HG03439 (cell line): Measurements from ENCODE around the gene NSMF.
"Not testable (repeated sequence)": the region's sequence is repeated elsewhere in the genome, so short reads cannot be mapped to it uniquely, and the experiment has no call there.

ENCODE experiments used
- ATAC-seq: cut with Tn5 transposase; IDR thresholded peaks from one replicate; pipeline ENCODE4 v1.9.1; 2021; ENCODE audit warnings: mild to moderate bottlenecking, moderate library complexity; ENCODE audit not compliant: unreplicated experiment

NSMF gene

DNA sequence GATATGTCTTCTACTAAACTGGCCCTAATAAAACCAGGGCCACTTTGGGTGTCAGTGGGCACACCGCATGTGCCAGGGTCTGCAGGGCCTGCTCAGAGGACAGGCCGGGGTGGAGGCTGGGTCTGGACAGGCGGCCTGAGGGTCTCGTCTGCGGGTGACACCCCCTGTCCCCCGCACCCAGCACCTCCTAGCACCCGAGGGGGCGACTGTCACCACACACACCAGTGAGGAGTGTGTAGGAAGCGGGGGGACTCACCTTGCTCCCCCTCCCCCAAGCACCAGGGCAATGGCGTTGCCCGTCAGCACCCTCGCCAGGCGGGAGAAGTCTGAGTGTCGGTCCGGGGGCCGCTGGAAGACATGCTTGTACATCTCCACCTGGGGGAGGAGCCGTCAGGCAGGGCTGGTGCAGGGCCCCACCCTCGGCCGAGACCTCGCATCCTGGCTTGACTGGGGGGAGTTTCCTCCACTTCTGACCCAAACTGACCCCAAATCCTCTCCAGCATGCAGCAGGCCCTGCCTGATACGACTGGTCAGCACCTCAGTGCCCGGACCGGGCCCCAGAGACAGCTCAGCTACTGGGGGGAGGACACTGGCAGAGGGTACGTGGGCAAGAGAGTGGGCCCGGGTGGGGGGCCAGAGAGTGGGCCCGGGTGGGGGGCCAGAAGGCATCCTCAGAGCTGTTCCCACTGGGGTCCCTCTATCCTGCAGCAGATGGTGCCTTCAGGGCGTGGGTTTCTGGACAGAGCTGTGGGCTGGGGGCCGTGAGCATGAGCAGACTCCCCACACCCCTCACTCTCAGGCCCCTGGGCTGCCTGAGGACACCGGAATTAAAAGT lies 18.9 kb upstream of the NSMF start:
- ATAC-seq, result no peak

DNA sequence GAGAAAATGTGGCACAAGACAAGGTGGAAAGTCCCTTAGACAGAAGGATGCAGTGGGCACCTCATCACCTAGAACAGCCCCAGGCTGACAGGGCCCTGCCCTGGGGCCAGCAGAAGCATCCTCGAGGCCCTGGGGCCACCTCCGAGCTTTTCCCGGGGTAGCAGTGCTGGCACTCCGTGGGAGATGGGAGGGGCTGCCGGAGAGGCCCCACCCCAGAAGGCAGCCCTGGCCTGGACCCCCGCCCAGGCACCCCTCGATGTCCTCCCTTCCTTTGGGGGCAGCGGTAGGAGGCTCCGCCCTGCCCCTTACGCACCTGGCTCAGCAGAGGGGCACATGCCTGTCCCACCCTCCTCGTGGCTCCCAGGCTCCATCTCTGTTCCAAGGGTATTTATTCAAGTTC lies 17.7 kb upstream of the NSMF start:
- ATAC-seq, result no peak

DNA sequence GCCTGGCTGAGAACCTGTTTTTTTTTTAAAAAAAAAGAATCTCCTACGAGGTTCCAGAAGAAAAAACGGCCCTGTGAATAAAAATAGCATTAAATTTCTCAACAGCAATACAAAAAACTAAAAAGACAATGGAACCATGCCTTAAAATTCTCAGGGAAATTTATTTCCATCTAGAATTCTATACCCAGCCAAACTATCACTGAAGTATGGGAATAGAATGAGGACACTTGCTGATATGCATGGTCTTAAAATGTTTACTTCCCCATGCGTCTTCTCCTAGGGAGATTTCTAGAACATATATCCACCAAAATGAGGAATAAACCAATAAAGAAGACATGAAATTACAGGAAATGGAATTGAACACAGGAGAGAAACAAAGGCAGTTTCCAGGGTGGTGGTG lies 16.5 kb upstream of the NSMF start:
- no peak for ATAC-seq

DNA sequence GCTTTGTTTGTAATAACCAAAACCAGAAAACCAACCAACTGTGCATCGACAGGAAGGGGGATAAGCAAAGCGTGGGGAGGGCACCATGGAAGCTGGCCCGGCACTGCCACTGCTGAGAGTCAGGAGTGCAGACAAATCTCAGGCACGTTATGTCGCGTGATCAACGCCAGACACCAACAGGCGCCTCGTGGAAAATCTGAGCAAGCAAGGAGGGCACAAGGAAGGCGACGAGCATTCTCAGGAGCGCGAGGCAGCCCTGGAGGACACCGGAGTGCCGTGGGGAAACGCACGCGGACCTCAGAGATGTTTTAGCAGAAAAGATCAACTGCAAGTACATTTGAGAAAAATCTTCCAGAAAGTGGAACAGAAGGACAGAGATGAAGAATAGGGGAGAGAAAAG lies 15.1 kb upstream of the NSMF start:
- ATAC-seq, result no peak

DNA sequence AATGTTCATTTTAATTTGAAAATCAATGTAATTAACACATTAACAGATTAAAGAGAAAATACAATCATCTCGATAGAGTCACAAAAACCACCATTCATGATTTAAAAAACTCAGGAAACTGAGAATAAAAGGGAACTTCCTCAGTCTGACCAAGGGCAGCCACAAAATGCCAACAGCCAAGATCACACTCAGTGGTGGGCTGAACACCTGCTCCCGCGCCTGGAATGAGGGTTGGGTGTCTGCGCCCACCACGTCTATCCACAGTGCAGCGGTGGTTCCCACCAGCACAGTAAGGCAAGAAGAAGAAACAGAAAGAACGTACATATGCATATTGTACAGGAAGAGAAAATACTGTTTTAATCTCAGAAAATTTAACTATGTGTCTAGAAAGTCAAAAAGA lies 11.7 kb upstream of the NSMF start:
- ATAC-seq, result no peak

DNA sequence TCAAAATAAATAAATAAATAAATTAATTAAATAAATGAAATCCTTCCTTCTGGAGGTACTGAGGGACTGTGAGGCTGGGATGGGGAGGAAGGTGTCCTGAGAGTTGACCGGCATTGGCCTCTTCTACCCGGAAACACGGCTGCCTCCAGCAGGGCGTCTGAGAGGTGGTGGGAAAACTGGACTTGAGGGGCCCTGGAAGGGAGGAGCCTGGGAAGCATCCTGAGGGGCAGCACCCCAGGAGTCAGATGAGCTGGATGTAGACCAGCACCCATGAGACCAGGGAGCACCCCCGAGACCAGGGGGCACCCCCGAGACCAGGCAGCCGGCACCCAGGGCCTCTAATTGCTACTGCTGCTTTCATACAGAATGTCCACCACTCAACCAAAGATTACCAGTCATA lies 8.8 kb upstream of the NSMF start:
- ATAC-seq, result no peak

DNA sequence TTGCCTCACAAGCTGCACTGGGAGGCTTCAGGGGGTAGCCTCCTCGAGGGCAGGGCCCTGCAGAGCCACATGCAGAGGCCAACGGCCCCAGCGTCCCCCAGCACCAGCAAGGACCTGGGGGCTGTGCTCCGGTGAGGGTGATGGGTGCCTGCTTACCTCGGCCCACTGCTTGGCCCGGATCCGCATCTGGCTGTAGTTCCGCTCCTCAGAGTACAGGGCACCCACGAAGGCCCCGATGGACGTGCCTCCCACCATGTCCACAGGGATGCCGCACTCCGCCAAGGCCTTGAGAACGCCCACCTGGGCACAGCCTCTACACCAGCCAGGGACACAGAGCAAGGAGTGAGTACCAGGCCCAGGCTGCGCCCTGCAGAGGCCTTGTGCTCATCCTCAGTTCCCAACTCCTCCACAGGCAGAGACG lies 8.0 kb upstream of the NSMF start:
- no peak for ATAC-seq

DNA sequence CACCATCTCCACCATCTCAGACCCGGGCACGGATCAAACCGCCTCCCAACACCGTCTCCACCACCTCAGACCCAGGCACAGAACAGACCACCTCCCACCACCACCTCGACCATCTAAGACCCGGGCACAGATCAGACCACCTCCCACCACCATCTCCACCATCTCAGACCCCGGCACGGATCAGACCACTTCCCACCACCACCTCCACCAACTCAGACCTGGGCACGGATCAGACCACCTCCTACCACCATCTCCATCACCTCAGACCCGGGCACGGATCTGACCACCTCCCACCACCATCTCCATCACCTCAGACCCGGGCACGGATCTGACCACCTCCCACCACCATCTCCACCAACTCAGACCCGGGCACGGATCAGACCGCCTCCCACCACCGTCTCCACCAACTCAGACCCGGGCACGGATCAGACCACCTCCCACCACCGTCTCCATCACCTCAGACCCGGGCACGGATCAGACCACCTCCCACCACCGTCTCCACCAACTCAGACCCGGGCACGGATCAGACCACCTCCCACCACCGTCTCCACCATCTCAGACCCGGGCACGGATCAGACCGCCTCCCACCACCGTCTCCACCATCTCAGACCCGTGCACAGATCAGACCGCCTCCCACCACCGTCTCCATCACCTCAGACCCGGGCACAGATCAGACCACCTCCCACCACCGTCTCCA lies 7.4 kb upstream of the NSMF start:
- ATAC-seq, result not testable (repeated sequence)

DNA sequence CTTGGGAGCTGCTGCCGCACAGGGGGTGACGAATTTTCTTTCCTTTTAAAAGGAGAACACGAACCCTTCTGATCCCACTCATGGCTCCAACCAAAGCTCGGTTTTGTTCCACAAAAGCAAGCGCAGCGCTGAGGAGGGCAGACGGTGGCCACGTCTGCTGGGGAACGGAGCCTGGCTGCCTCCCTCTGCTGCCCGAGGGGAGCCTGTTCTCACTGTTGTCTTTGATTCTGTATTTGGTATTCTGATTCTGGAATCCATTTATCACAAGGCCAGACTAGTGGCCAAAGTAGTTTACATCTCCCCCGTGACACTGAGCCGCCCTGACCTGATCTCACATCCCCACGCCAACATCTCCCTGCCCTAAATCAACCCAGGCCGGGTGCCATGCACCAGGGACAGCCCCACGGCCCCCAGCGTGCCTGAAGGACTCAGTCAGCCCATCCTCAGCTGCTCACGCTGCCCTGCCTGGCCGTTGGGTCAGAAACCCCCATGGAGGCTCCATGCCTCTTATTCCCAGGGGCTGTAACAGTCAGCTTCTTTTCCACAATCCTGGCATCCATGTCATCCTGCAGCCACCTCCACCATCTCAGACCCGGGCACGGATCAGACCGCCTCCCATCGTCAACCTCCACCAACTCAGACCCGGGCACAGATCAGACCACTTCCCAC lies 6.7 kb upstream of the NSMF start:
- ATAC-seq, result no peak

DNA sequence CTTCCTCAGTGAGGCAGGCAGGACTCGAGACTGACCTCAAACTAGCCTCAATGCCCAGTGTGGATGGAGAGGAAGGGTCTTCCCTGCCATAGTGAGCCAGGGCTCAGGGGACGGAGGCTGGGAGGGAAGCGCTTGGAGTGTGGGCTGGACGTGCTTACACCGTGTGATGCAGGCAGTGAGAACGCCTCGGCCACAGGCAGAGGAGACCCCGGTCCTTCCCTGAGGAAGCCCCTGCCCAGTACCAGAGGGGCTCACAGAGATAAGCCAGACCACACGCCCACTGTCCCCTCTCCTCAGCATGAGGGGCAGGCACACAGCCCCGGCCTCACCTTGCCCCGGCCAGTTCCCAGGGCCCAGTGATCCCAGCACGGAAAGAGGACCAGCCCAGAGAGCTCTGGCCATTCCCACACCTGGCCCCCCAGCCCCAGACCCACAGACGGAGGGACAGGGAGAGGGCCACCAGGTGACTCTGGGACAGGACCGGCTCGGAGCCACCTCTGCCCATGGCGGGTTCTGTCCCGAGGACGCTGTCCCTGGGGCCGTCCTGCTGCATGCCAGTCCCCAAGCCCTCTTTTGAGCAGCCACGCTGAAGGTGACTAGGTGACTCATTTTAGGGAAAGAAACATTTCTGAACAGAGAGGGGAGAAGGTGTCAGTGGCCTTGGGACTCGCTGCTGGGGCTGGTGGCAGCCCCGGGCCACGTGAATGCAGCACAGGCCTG lies 6.0 kb upstream of the NSMF start:
- no peak for ATAC-seq

DNA sequence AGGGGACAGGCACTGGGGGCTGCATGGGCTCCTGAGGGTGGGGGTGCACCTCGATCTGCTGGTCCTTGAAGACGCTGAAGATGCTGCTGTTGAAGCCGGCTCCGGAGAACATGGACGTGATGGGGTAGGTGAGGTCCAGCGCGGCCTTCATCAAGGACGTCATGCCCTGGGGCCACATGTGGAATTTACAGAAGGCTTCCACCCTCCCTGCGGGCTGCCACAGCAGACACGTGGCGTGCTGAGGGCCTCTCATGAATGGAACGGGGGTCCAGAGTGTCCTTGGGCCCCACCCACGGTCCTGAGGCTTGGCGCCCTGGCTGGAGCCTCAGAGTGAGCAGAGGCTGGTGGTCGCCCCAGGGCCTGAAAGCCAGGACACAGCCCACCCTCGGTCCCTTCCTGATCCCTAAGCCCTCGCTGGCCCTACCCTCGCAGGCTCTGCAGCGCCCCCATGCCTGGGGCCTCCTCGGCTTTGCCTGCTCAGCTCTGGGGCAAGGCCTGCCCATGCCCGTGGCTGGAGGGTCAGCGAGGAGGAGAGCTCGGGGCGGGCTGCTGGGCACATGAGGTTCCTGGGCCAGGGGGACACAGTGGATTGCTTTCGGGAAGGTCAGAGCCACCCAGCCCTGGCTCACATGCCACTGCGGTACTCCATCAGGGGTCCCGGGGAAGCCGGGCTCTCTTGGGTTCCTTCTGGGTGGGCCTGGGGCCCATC lies 5.3 kb upstream of the NSMF start:
- ATAC-seq, result no peak

DNA sequence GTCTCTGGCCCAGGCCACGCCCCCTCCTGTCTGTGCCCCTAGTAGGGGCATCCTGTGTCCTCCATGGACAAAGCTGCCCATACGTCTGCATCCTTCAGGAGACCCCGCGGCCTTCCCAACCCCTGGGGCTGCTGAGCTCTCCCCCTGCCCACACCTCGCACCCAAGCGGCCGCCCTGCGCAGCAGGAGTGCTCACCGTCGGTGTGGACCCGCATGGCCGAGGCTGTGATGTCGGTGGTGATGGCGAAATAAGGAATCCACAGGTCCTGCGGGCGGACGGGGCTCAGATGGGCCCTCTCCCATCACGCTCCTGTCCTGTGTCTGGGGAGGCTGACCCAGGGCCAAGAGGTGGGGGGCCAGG lies 4.8 kb upstream of the NSMF start:
- ATAC-seq, result no peak

DNA sequence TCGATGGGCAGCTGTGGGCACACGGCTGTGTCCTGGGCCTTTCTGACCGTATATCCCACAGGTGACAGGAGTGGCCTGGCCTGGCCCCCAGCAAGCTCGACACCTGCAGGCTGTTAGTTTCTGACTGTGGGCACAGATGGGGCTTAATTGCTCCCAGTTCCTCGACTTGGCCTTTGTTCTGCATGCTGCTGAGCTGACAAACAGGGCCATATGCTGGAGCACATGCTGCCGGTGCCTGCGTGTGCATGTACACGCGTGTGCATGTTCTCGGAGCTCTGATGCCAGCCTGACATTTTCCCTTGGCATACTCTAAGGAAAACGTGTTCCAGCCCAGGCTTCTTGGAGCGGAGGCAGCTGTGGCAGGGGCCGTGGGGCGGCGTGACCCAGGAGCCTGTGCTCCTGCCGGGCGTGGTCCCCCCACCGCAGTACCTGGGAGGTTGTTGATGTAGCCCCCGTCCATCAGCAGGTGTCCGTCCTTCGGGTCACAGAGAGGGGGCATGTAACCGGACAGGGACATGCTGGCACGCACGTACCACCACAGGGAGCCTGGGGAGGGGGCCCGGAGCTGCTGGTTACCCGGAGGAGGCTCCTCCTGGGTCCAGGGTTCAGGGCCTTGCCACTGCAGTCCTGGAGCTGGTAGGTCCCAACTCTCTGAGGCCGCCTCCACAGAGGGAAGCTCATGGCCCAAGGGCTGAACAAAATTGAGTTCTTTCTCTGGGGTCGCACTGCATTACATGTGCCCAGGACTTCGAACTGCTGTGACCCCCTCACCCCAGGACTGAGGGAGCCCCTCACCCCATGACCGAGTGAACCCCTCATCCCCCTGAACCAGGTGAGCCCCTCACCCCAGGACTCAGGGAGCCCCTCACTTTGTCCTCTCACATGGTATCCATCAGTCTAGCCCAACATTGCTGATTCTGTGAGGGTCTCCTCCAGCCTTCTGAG lies 4.1 kb upstream of the NSMF start:
- no peak for ATAC-seq

DNA sequence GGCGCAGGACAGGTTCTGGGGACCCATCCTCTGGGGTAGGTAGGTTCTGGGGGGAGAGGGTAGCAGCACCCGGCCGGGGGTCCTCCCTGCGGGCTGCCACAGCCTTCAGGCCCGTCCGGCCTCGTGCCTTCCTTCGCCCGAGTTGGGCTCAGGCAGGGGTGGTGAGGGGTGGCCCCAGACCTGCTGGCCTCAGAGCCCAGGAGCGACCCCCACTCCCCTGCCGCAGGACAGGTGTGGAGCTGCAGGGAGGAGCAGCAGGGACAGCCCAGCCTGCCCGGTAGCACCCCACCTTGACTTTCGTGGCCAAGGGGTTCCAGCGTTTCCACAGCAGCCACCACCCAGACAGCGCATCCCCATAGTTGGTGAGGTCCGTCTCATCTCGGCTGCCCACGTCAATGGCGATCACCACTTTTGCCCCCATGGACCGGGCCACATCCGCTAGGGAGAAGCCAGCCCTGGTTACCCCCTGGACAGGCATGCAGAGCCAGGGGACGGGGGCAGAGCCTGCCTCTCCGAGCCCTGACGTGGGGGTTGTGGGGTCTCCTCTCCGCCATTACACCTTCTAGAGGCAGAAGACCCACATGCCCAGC lies 3.4 kb upstream of the NSMF start:
- ATAC-seq, result no peak

DNA sequence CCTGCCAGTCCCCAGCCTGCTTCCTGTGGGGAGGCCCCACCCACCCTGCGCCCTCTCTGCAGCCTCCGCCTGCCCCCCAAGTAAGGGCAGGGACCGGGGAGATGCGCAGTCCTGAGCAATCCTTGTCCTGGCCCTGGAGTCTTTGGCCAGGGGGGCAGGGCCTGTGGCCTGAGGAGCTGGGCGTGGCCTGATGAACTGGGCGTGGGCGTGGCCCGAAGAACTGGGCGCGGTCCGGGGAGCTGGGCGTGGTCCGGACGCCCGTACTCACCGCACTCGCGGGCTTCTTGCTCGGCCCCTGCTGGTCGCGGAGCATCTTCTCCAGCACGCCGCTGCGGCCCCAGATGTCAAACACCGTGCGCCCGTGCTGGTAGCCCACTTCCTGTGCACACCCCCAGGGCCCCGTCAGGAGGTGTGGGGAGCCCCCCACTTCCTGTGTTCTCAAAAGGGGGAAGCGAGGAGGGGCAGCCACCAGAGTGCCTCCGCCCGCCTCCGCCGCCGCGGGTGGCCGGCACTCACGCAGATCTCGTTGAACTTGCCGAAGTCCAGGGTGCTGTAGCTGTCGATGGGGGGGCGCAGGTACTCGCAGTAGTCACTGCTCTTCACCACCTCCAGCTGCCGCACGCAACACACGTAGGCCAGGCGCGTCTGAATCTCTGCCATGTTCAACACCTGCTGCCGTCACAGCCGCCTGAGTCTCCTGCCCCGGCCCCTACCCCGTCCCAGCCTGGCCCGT lies 2.7 kb upstream of the NSMF start:
- ATAC-seq, result peak; percentile 46

DNA sequence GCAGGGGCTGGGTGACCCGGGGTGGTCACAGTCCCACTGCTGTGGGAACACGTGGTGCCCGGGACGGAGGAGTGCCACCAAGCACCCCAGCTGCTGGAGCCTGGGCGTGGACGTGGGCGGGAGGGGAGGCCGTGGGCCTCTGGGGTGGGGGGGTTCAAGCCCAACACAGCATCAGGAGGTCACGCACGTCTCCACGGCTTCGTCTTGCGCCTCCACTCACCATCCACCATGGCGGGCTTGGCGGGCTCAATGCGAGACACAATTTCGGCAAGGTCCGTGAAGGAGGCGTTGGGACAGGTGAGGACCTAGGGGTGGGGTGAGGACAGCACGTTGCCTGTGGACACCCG lies 2.2 kb upstream of the NSMF start:
- no peak for ATAC-seq

DNA sequence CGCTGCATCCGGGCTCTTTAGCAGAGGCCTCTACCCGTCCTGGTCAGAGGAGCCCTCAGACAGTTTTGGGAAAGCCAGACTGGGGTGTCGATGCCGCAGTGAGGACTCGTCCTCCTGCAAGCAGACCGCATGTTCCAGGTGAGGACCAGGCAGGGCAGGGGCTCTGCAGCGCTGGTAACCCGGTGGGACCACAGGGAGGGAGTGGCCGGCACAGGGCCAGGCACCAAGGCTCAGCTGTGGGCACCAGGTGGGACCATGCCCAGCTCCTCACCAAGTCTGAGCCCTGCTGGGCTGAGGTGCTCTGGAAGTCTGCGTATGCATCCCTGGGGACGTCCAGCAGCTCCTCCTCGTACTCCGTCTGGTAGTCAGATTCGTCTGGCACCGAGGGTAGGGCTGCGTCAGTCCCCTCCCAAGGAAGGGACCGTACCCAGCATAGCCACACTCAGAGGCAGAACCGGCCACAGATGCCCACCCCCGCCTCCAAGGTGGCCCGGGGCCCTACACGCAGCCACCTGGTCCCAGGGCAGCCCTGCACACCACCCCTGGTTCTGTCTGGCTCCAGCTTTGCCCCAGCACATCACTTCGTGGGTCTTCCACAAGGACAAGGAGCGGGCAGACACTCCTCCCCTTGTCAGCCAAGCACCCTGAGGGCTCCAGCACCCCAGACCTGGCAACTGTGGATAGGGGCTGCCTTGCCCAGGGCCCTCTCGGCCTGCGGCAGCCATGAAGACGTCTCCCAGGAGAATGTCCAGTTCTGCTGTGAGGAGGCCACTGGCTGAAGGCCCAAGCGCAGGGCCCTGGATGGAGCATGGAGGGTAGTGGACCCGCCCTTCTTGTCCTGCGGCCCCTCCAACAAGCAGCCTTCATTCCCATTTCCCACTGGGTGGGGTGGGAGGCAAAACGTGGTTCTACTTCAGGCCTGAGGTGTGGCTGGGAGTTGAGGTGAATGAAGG lies 1.5 kb upstream of the NSMF start:
- no peak for ATAC-seq
